HTERT RPE-1 (cell line): ENCODE data around the gene KATNB1.
"Not testable (repeated sequence)": the region's sequence is repeated elsewhere in the genome, so short reads cannot be mapped to it uniquely, and the experiment has no call there.

Experiments used
- in situ Hi-C: fragments of 300-500 bp; cut with MboI; formaldehyde crosslinking; loops from 4 replicates; pipeline ENCODE4 v1.14.3; 2020; ENCODE audit warnings: low sequenced_read_pairs

Gene KATNB1

GRCh38 chr16:57766714-57767348, 31.3 kb downstream of the KATNB1 start:
- in situ Hi-C loops: no loop called here

- in situ Hi-C loops: no loop called here
Observed at GRCh38 chr16:57769541-57770145, 34.1 kb downstream of the KATNB1 start.

GRCh38 chr16:57770361-57770760, 34.8 kb downstream of the KATNB1 start:
- in situ Hi-C loops: no loop called here

- in situ Hi-C loops: no loop called here
Observed at GRCh38 chr16:57771141-57771785, 35.7 kb downstream of the KATNB1 start.

GRCh38 chr16:57773019-57773418, 37.4 kb downstream of the KATNB1 start:
- in situ Hi-C loops: no loop called here

- in situ Hi-C loops: no loop called here
Observed at GRCh38 chr16:57773655-57774295, 38.2 kb downstream of the KATNB1 start.

- in situ Hi-C loops: no loop called here
Observed at GRCh38 chr16:57774705-57775285, 39.2 kb downstream of the KATNB1 start.

GRCh38 chr16:57775661-57776469, 40.3 kb downstream of the KATNB1 start:
- in situ Hi-C loops: no loop called here

GRCh38 chr16:57778658-57779057, 43.1 kb downstream of the KATNB1 start:
- in situ Hi-C loops: no loop called here

- in situ Hi-C loops: not testable (repeated sequence)
Observed at GRCh38 chr16:57779836-57780235, 44.3 kb downstream of the KATNB1 start.

GRCh38 chr16:57781349-57781740, 45.8 kb downstream of the KATNB1 start:
- in situ Hi-C loops: no loop called here

- in situ Hi-C loops: no loop called here
Observed at GRCh38 chr16:57781741-57782606, 46.4 kb downstream of the KATNB1 start.

GRCh38 chr16:57782607-57783055, 47.1 kb downstream of the KATNB1 start:
- in situ Hi-C loops: not testable (repeated sequence)

GRCh38 chr16:57783116-57783515, 47.5 kb downstream of the KATNB1 start:
- in situ Hi-C loops: no loop called here

GRCh38 chr16:57783883-57784282, 48.3 kb downstream of the KATNB1 start:
- in situ Hi-C loops: no loop called here

GRCh38 chr16:57784334-57784733, 48.8 kb downstream of the KATNB1 start:
- in situ Hi-C loops: no loop called here

- in situ Hi-C loops: no loop called here
Observed at GRCh38 chr16:57785385-57785784, 49.8 kb downstream of the KATNB1 start.

GRCh38 chr16:57785924-57786323, 50.4 kb downstream of the KATNB1 start:
- in situ Hi-C loops: no loop called here

- in situ Hi-C loops: no loop called here
Observed at GRCh38 chr16:57786632-57787518, 51.3 kb downstream of the KATNB1 start.
